ENCODE results near the gene TOP1. TPM values are rescaled to one million over a fixed set of nuclear protein-coding genes. Genes with fewer than 3 reads are reported as not detected.
A peak's percentile ranks its signal among the peaks of the same experiment; 100 is the strongest.

The TOP1 gene
- total and polyA plus RNA-seq, 2 of the 4 experiments (the other 2 are of a cell fraction), result 14.0 to 21.5 TPM

- no peak for TF ChIP-seq CEBPB (IDR thresholded peaks at IDR 0.05; ENCODE audit: low read depth, low read length)
- TF ChIP-seq NFE2L2 (IDR thresholded peaks at IDR 0.05; ENCODE audit: low read depth, low read length), result no peak
- no peak for TF ChIP-seq POLR2A (IDR thresholded peaks at IDR 0.05; ENCODE audit: low read depth, low read length)
- no peak for TF ChIP-seq CHD1 (IDR thresholded peaks at IDR 0.05; ENCODE audit: low read depth, low read length)
- no peak for TF ChIP-seq RAD21 (IDR thresholded peaks at IDR 0.05; ENCODE audit: low read length)
- no peak for TF ChIP-seq BHLHE40 (IDR thresholded peaks at IDR 0.05; ENCODE audit: low read depth, low read length)
- TF ChIP-seq SMC3 (IDR thresholded peaks at IDR 0.05; ENCODE audit: low read depth, low read length), result no peak
- no peak for TF ChIP-seq MXI1 (IDR thresholded peaks at IDR 0.05; ENCODE audit: borderline replicate concordance, low read depth, low read length)
- TF ChIP-seq RCOR1 (IDR thresholded peaks at IDR 0.05; ENCODE audit: insufficient replicate concordance, low read length), result no peak
- TF ChIP-seq FOS (IDR thresholded peaks at IDR 0.05; ENCODE audit: low read depth, low read length), result no peak
- no peak for TF ChIP-seq MAFK (IDR thresholded peaks at IDR 0.05; ENCODE audit: low read depth, low read length)
- no peak for TF ChIP-seq ELK1 (IDR thresholded peaks at IDR 0.05; ENCODE audit: borderline replicate concordance, low read depth, low read length)
- TF ChIP-seq RFX5 (IDR thresholded peaks at IDR 0.05; ENCODE audit: low read depth, low read length), result no peak
- TF ChIP-seq MAZ (IDR thresholded peaks at IDR 0.05; ENCODE audit: borderline replicate concordance, low read depth, low read length), result no peak
- TF ChIP-seq CTCF (conservative IDR thresholded peaks at IDR 0.05; ENCODE audit: low read depth, low read length), result no peak
- no peak for TF ChIP-seq USF2 (IDR thresholded peaks at IDR 0.05; ENCODE audit: low read depth, low read length)
- Histone ChIP-seq H3K9ac (ENCODE audit: low read depth, low read length) (no peak overlapping the region), H3K56ac (ENCODE audit: extremely low read depth, insufficient read depth, low read length) (no peak overlapping the region), H3K23ac (ENCODE audit: low read depth, low read length) (peak overlapping the region; percentile 54; the same call in 1 of the 2 replicates), H4K5ac (ENCODE audit: low read depth, low read length) (no peak overlapping the region), H2BK120ac (ENCODE audit: low read depth, low read length) (no peak overlapping the region), H3K4me2 (ENCODE audit: low read depth, low read length) (no peak overlapping the region), H3K9me1 (ENCODE audit: insufficient read depth, low read length) (peaks cover 65% of the 10 kb centered on the region), H2BK20ac (ENCODE audit: low read depth, low read length) (no peak overlapping the region), H2BK15ac (ENCODE audit: low read depth, low read length) (no peak overlapping the region), H3K9me3 (ENCODE audit: control insufficient read depth, insufficient read depth, low read length) (no peaks in the 10 kb centered on the region), H3K4me1 (ENCODE audit: control insufficient read depth, insufficient read depth, low read length) (peaks cover 18% of the 10 kb centered on the region), H2AK9ac (replicated peaks; ENCODE audit: low read depth, low read length, poor library complexity) (no peak overlapping the region), H2AFZ (replicated peaks; ENCODE audit: low read length, poor library complexity) (no peak overlapping the region), H3K18ac (ENCODE audit: low read depth, low read length) (no peak overlapping the region), H4K91ac (ENCODE audit: insufficient read depth, low read depth, low read length) (no peak overlapping the region), H3K79me1 (ENCODE audit: low read depth in 1 of 2, low read length in 2 of 2) (peaks cover 25 to 99% of the 10 kb centered on the region in 2 experiments), H4K20me1 (ENCODE audit: insufficient read depth, low read length) (peaks cover 100% of the 10 kb centered on the region), H3K27me3 (ENCODE audit: control insufficient read depth, insufficient read depth, low read length) (no peaks in the 10 kb centered on the region), H3K4me3 (ENCODE audit: insufficient read depth, low read depth, low read length) (no peak overlapping the region), H3K36me3 (ENCODE audit: control insufficient read depth, insufficient read depth, low read length) (peaks cover 6% of the 10 kb centered on the region; the same call in 1 of the 2 replicates), H3K27ac (ENCODE audit: insufficient read depth, low read length) (no peak overlapping the region), H2AK5ac (ENCODE audit: low read depth, low read length) (peak overlapping the region; percentile 27; the same call in 1 of the 2 replicates), H3K4ac (ENCODE audit: low read depth, low read length) (no peak overlapping the region), H2BK5ac (ENCODE audit: low read depth, low read length, poor library complexity, severe bottlenecking) (no peak overlapping the region), H3K14ac (replicated peaks; ENCODE audit: low read depth, low read length) (no peak overlapping the region), H4K8ac (ENCODE audit: low read depth in 2 of 2, low read length in 2 of 2) (no peak overlapping the region)
- ChIA-PET POLR2A (ENCODE audit: unreplicated experiment) (interaction anchor here (0.6 kb wide), 1 partner anchor 22 kb away, joined by 3 read pairs; no protein-coding TSS in a partner anchor), CTCF (interaction anchor here (1.4 kb wide), 1 partner anchor 9 kb away, joined by 3 read pairs; no protein-coding TSS in a partner anchor)
- DNase-seq (no peak), ATAC-seq (ENCODE audit: low read depth) (no peak)
- no TSS peak for BruUV-seq (replicated peaks)
- intact Hi-C loops (cut with micrococcal nuclease) (no loop called here), in situ Hi-C loops (cut with MboI; ENCODE audit: low sequenced_read_pairs) (no loop called here), dilution Hi-C loops (cut with HindIII; ENCODE audit: low sequenced_read_pairs, unreplicated experiment) (no loop called here)
- 82% methylated on average over 2 of the region's 2 CpGs; no CpG with 5 or more reads in 1 of the 2 experiments for WGBS, 2 experiments (ENCODE audit: extremely low coverage in 2 of 2, insufficient read length in 1 of 2)
Measured at GRCh38 chr20:41143354-41143753, 114.7 kb downstream of the TOP1 start.
